HCT116 (cell line): ENCODE data around the gene LRFN4.

Source experiments
- CEBPB ChIP-seq: IDR thresholded peaks from 2 replicates; pipeline ENCODE4 v1.6.1; 2012; ENCODE audit warnings: low read depth
- EZH2phosphoT487 ChIP-seq: fragments of 200-600 bp; IDR thresholded peaks from 2 replicates; pipeline ENCODE4 v1.6.1; 2018; ENCODE audit warnings: antibody characterized with exemption, borderline replicate concordance
- POLR2A ChIP-seq: IDR thresholded peaks from 2 replicates; pipeline ENCODE4 v1.7.0; 2011; ENCODE audit warnings: borderline replicate concordance; ENCODE audit not compliant: insufficient read depth, insufficient read length; ENCODE audit errors: extremely low read depth
- RAD21 ChIP-seq: IDR thresholded peaks from 2 replicates; pipeline ENCODE4 v1.6.1; 2012; ENCODE audit warnings: low read depth, mild to moderate bottlenecking
- TF ChIP-seq, protein P1 (sequence below): IDR thresholded peaks from 2 replicates; pipeline ENCODE4 v1.6.1; 2011; ENCODE audit warnings: mild to moderate bottlenecking, low read length, moderate library complexity; ENCODE audit not compliant: insufficient replicate concordance; ENCODE audit errors: extremely low read depth
- TF ChIP-seq, protein P2 (sequence below), 3 experiments: fragments of 200-600 bp in 1 of 3; sonication (generic) in 1 of 3; IDR thresholded peaks in 2 of 3; conservative IDR thresholded peaks in 1 of 3; 2 replicates each; pipeline ENCODE4 v1.5.1; 2012 to 2017; ENCODE audit warnings: low read depth in 2 of 3, low read length in 2 of 3, antibody characterized with exemption in 1 of 3, borderline replicate concordance in 1 of 3, control low read depth in 1 of 3, mild to moderate bottlenecking in 1 of 3, mixed read lengths in 1 of 3, mixed run types in 1 of 3, moderate library complexity in 1 of 3; ENCODE audit not compliant: insufficient read depth in 1 of 3
- TF ChIP-seq, protein P3 (sequence below): IDR thresholded peaks from 2 replicates; pipeline ENCODE4 v1.6.1; 2012
- TF ChIP-seq, protein P4 (sequence below): IDR thresholded peaks from 2 replicates; pipeline ENCODE4 v1.6.1; 2012; ENCODE audit warnings: low read depth
- TF ChIP-seq, protein P5 (sequence below): IDR thresholded peaks from 2 replicates; pipeline ENCODE4 v1.6.1; 2012

DNA sequence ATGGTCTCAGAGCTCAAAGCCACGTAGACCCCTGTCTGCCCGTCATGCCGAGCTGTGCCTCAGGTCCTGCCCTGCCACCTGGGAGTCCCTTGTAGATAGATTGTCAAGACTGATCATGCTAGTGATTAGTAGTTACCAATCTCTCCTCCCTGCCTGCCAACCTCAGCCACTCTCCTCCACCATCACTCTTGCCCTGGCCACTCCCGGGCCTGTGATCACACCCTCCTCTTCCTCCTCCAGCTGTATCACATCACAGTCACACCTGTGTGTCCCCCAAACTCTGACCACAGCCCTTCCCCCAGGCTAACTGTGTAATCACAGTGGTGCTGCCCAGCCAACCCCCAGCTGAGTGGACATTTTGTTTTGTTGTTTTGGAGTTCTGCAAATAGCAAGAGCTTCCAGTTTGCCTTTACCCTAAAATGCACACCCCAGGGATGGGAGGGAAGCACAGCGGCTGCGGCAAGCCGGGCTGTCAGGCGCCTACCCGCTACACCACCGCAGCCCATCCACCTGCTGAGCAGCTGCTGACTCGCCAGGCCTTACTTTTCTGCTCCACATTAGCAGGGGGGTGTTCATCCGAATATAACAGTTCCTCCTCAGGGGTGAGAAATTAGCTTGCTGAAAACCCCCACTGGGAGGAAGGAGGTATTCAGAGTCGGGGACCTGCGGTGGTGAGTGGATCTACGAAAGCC lies 45.8 kb downstream of the LRFN4 start:
- TF ChIP-seq, protein P1, sequence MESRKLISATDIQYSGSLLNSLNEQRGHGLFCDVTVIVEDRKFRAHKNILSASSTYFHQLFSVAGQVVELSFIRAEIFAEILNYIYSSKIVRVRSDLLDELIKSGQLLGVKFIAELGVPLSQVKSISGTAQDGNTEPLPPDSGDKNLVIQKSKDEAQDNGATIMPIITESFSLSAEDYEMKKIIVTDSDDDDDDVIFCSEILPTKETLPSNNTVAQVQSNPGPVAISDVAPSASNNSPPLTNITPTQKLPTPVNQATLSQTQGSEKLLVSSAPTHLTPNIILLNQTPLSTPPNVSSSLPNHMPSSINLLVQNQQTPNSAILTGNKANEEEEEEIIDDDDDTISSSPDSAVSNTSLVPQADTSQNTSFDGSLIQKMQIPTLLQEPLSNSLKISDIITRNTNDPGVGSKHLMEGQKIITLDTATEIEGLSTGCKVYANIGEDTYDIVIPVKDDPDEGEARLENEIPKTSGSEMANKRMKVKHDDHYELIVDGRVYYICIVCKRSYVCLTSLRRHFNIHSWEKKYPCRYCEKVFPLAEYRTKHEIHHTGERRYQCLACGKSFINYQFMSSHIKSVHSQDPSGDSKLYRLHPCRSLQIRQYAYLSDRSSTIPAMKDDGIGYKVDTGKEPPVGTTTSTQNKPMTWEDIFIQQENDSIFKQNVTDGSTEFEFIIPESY = no peak
- TF ChIP-seq, protein P2, sequence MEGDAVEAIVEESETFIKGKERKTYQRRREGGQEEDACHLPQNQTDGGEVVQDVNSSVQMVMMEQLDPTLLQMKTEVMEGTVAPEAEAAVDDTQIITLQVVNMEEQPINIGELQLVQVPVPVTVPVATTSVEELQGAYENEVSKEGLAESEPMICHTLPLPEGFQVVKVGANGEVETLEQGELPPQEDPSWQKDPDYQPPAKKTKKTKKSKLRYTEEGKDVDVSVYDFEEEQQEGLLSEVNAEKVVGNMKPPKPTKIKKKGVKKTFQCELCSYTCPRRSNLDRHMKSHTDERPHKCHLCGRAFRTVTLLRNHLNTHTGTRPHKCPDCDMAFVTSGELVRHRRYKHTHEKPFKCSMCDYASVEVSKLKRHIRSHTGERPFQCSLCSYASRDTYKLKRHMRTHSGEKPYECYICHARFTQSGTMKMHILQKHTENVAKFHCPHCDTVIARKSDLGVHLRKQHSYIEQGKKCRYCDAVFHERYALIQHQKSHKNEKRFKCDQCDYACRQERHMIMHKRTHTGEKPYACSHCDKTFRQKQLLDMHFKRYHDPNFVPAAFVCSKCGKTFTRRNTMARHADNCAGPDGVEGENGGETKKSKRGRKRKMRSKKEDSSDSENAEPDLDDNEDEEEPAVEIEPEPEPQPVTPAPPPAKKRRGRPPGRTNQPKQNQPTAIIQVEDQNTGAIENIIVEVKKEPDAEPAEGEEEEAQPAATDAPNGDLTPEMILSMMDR (IDR thresholded peaks at IDR 0.05 in 2 of 3, conservative IDR thresholded peaks at IDR 0.05 in 1 of 3; ENCODE audit: borderline replicate concordance in 1 of 3, insufficient read depth in 1 of 3, low read depth in 2 of 3, low read length in 2 of 3) = no peak
- TF ChIP-seq, protein P3, sequence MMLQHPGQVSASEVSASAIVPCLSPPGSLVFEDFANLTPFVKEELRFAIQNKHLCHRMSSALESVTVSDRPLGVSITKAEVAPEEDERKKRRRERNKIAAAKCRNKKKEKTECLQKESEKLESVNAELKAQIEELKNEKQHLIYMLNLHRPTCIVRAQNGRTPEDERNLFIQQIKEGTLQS = no peak
- TF ChIP-seq CEBPB = no peak
- no peak for TF ChIP-seq POLR2A
- TF ChIP-seq, protein P4, sequence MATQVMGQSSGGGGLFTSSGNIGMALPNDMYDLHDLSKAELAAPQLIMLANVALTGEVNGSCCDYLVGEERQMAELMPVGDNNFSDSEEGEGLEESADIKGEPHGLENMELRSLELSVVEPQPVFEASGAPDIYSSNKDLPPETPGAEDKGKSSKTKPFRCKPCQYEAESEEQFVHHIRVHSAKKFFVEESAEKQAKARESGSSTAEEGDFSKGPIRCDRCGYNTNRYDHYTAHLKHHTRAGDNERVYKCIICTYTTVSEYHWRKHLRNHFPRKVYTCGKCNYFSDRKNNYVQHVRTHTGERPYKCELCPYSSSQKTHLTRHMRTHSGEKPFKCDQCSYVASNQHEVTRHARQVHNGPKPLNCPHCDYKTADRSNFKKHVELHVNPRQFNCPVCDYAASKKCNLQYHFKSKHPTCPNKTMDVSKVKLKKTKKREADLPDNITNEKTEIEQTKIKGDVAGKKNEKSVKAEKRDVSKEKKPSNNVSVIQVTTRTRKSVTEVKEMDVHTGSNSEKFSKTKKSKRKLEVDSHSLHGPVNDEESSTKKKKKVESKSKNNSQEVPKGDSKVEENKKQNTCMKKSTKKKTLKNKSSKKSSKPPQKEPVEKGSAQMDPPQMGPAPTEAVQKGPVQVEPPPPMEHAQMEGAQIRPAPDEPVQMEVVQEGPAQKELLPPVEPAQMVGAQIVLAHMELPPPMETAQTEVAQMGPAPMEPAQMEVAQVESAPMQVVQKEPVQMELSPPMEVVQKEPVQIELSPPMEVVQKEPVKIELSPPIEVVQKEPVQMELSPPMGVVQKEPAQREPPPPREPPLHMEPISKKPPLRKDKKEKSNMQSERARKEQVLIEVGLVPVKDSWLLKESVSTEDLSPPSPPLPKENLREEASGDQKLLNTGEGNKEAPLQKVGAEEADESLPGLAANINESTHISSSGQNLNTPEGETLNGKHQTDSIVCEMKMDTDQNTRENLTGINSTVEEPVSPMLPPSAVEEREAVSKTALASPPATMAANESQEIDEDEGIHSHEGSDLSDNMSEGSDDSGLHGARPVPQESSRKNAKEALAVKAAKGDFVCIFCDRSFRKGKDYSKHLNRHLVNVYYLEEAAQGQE = no peak
- TF ChIP-seq, protein P5, sequence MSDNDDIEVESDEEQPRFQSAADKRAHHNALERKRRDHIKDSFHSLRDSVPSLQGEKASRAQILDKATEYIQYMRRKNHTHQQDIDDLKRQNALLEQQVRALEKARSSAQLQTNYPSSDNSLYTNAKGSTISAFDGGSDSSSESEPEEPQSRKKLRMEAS = no peak
- TF ChIP-seq RAD21 = no peak
- no peak for TF ChIP-seq EZH2phosphoT487
